ENCODE data around the gene KDM6A.
"Not testable (repeated sequence)": the region's sequence is repeated elsewhere in the genome, so short reads cannot be mapped to it uniquely, and the experiment has no call there.

The KDM6A gene

GRCh38 chrX:44922980-44923379, 50.0 kb downstream of the KDM6A start:
- DNase-seq (ENCODE audit: low spot score) = no peak

- peak; percentile 43 for DNase-seq (ENCODE audit: low spot score)
Measured at GRCh38 chrX:44927398-44927797, 54.4 kb downstream of the KDM6A start.

- no peak for DNase-seq (ENCODE audit: low spot score)
Measured at GRCh38 chrX:44931441-44931973, 58.5 kb downstream of the KDM6A start.

- no peak for DNase-seq (ENCODE audit: low spot score)
Measured at GRCh38 chrX:44935172-44935571, 62.2 kb downstream of the KDM6A start.

- DNase-seq (ENCODE audit: low spot score) = peak; percentile 85
Measured at GRCh38 chrX:44935640-44936039, 62.7 kb downstream of the KDM6A start.

GRCh38 chrX:44937606-44938005, 64.6 kb downstream of the KDM6A start:
- peak; percentile 82 for DNase-seq (ENCODE audit: low spot score)

GRCh38 chrX:44938111-44938510, 65.1 kb downstream of the KDM6A start:
- DNase-seq (ENCODE audit: low spot score) = peak; percentile 4

GRCh38 chrX:44940541-44940940, 67.6 kb downstream of the KDM6A start:
- DNase-seq (ENCODE audit: low spot score) = not testable (repeated sequence)

- no peak for DNase-seq (ENCODE audit: low spot score)
Measured at GRCh38 chrX:44943007-44943406, 70.0 kb downstream of the KDM6A start.

- DNase-seq (ENCODE audit: low spot score) = no peak
Measured at GRCh38 chrX:44944894-44945293, 71.9 kb downstream of the KDM6A start.

- peak; percentile 35 for DNase-seq (ENCODE audit: low spot score)
Measured at GRCh38 chrX:44945736-44946135, 72.7 kb downstream of the KDM6A start.

- DNase-seq (ENCODE audit: low spot score) = peak; percentile 2
Measured at GRCh38 chrX:44946771-44947170, 73.8 kb downstream of the KDM6A start.

GRCh38 chrX:44947995-44948394, 75.0 kb downstream of the KDM6A start:
- no peak for DNase-seq (ENCODE audit: low spot score)

GRCh38 chrX:44948406-44948805, 75.4 kb downstream of the KDM6A start:
- peak; percentile 2 for DNase-seq (ENCODE audit: low spot score)

GRCh38 chrX:44949125-44949524, 76.1 kb downstream of the KDM6A start:
- DNase-seq (ENCODE audit: low spot score) = no peak

- DNase-seq (ENCODE audit: low spot score) = peak; percentile 37
Measured at GRCh38 chrX:44950471-44951366, 77.7 kb downstream of the KDM6A start.

- no peak for DNase-seq (ENCODE audit: low spot score)
Measured at GRCh38 chrX:44951572-44952067, 78.6 kb downstream of the KDM6A start.

- no peak for DNase-seq (ENCODE audit: low spot score)
Measured at GRCh38 chrX:44952329-44953027, 79.5 kb downstream of the KDM6A start.

- DNase-seq (ENCODE audit: low spot score) = peak; percentile 28
Measured at GRCh38 chrX:44953734-44954502, 80.9 kb downstream of the KDM6A start.

- no peak for DNase-seq (ENCODE audit: low spot score)
Measured at GRCh38 chrX:44954562-44954961, 81.6 kb downstream of the KDM6A start.

GRCh38 chrX:44957848-44958247, 84.9 kb downstream of the KDM6A start:
- no peak for DNase-seq (ENCODE audit: low spot score)

GRCh38 chrX:44958480-44958879, 85.5 kb downstream of the KDM6A start:
- DNase-seq (ENCODE audit: low spot score) = no peak
